C4-2B (cell line): ENCODE results near the gene LRRN2.
"Not testable (repeated sequence)": the region's sequence is repeated elsewhere in the genome, so short reads cannot be mapped to it uniquely, and the experiment has no call there.

ENCODE experiments used
- H3K27ac ChIP-seq: fragments of 450-650 bp; 2 replicates; pipeline ENCODE4 v1.5.1; 2017
- CTCF ChIP-seq: fragments of 450-650 bp; conservative IDR thresholded peaks from 2 replicates; pipeline ENCODE4 v1.5.1; 2017; ENCODE audit warnings: mild to moderate bottlenecking
- ZFX ChIP-seq: fragments of 450-650 bp; IDR thresholded peaks from 2 replicates; pipeline ENCODE4 v1.6.1; 2017

Gene LRRN2

GRCh38 chr1:204640578-204640977 is 45.0 kb downstream of the LRRN2 start:
- no peak overlapping the region for H3K27ac ChIP-seq
- no peak for TF ChIP-seq ZFX
- TF ChIP-seq CTCF = no peak

- no peak for TF ChIP-seq CTCF
- TF ChIP-seq ZFX = no peak
- no peak overlapping the region for H3K27ac ChIP-seq
Observed at GRCh38 chr1:204634260-204634910, 51.2 kb downstream of the LRRN2 start.

GRCh38 chr1:204633665-204634064 is 51.9 kb downstream of the LRRN2 start:
- TF ChIP-seq CTCF (no peak), ZFX (no peak)
- no peak overlapping the region for H3K27ac ChIP-seq

GRCh38 chr1:204630132-204630905 is 55.2 kb downstream of the LRRN2 start:
- H3K27ac ChIP-seq = no peak overlapping the region
- TF ChIP-seq CTCF (no peak), ZFX (no peak)

- H3K27ac ChIP-seq = not testable (repeated sequence)
Observed at GRCh38 chr1:204629459-204629858, 56.1 kb downstream of the LRRN2 start.

GRCh38 chr1:204628868-204629267 is 56.7 kb downstream of the LRRN2 start:
- TF ChIP-seq ZFX = no peak
- no peak for TF ChIP-seq CTCF
- no peak overlapping the region for H3K27ac ChIP-seq

- TF ChIP-seq CTCF (no peak), ZFX (no peak)
- H3K27ac ChIP-seq = no peak overlapping the region
Observed at GRCh38 chr1:204627436-204627835, 58.1 kb downstream of the LRRN2 start.
